ENCODE results near the gene CEP152. TPM values are rescaled to one million over a fixed set of nuclear protein-coding genes. Genes with fewer than 3 reads are reported as not detected.

The CEP152 gene
- total RNA-seq, 1 experiment from 2014 or later: 13.9 TPM

- Histone ChIP-seq H3K4me1 (ENCODE audit: control insufficient read depth, insufficient read depth, low read length) (no peaks in the 10 kb centered on the region), H3K9me3 (ENCODE audit: control insufficient read depth, insufficient read depth, low read depth, low read length) (no peaks in the 10 kb centered on the region), H3K36me3 (ENCODE audit: control insufficient read depth, insufficient read depth, low read length) (peaks cover 10% of the 10 kb centered on the region), H3K4me3 (ENCODE audit: low read depth in 2 of 2, low read length in 2 of 2) (no peak overlapping the region), H3K27me3 (ENCODE audit: control insufficient read depth, insufficient read depth, low read length) (no peaks in the 10 kb centered on the region), H3K27ac (ENCODE audit: low read length) (no peak overlapping the region)
- in situ Hi-C loops (cut with HindIII; ENCODE audit: low pct_unique_long_range_greater_than_20kb, low sequenced_read_pairs) (no loop called here), intact Hi-C loops (cut with micrococcal nuclease; ENCODE audit: unreplicated experiment) (no loop called here)
- no peak for ATAC-seq
- ChIA-PET CTCF (interaction anchor here (0.6 kb wide), 1 partner anchor 604 kb away, joined by 6 read pairs; no protein-coding TSS in a partner anchor), POLR2A (no interaction called here)
- TF ChIP-seq REST (IDR thresholded peaks at IDR 0.05; ENCODE audit: insufficient read depth in 1 of 2, low read depth in 2 of 2, low read length in 1 of 2) (no peak), SIN3A (IDR thresholded peaks at IDR 0.05; ENCODE audit: borderline replicate concordance, insufficient read depth, low read depth, low read length) (no peak), POLR2AphosphoS5 (IDR thresholded peaks at IDR 0.05; ENCODE audit: low read depth, low read length) (no peak), TCF7L2 (IDR thresholded peaks at IDR 0.05; ENCODE audit: low read depth, low read length) (no peak)
- TF ChIP-seq, protein P1, sequence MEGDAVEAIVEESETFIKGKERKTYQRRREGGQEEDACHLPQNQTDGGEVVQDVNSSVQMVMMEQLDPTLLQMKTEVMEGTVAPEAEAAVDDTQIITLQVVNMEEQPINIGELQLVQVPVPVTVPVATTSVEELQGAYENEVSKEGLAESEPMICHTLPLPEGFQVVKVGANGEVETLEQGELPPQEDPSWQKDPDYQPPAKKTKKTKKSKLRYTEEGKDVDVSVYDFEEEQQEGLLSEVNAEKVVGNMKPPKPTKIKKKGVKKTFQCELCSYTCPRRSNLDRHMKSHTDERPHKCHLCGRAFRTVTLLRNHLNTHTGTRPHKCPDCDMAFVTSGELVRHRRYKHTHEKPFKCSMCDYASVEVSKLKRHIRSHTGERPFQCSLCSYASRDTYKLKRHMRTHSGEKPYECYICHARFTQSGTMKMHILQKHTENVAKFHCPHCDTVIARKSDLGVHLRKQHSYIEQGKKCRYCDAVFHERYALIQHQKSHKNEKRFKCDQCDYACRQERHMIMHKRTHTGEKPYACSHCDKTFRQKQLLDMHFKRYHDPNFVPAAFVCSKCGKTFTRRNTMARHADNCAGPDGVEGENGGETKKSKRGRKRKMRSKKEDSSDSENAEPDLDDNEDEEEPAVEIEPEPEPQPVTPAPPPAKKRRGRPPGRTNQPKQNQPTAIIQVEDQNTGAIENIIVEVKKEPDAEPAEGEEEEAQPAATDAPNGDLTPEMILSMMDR (IDR thresholded peaks at IDR 0.05): no peak
- no peak for DNase-seq (ENCODE audit: low read depth, low spot score)
- BruUV-seq (replicated peaks): no TSS peak
These were observed 59.3 kb downstream of the CEP152 start for GRCh38 chr15:48751595-48751994.

DNA sequence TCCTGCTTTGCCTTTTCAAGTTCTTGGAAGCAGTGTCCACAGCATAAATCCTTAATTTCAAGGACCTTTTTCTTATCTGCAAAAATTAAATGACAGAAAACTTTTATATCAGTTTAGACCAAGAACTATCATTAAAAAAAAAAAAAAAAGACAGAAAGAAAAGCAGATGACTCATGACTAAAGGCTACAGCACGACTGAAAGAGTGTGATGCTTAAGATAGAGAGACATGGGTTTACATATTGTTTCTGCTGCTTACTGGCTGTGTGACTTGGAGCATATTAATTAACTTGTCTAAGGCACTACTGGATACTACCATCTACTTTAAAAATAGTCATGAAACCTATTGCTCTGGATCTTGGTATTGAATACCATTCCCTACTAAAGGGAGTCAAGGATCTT, 62.3 kb downstream of the CEP152 start:
- H3K9me3 ChIP-seq (ENCODE audit: control insufficient read depth, insufficient read depth, low read depth, low read length): no peaks in the 10 kb centered on the region
- ATAC-seq (no peak), DNase-seq (ENCODE audit: low read depth, low spot score) (no peak)
- intact Hi-C loops (cut with micrococcal nuclease; ENCODE audit: unreplicated experiment): no loop called here
- H3K4me1 ChIP-seq (ENCODE audit: control insufficient read depth, insufficient read depth, low read length): no peaks in the 10 kb centered on the region
- no peak overlapping the region for H3K4me3 ChIP-seq (ENCODE audit: low read depth in 2 of 2, low read length in 2 of 2)
- BruUV-seq (replicated peaks): no TSS peak
- POLR2A ChIA-PET: no interaction called here
- peaks cover 10% of the 10 kb centered on the region for H3K36me3 ChIP-seq (ENCODE audit: control insufficient read depth, insufficient read depth, low read length)
- H3K27ac ChIP-seq (ENCODE audit: low read length): no peak overlapping the region
- TF ChIP-seq, protein P1 (IDR thresholded peaks at IDR 0.05): no peak
- in situ Hi-C loops (cut with HindIII; ENCODE audit: low pct_unique_long_range_greater_than_20kb, low sequenced_read_pairs): no loop called here
- CTCF ChIA-PET: no interaction called here
- H3K27me3 ChIP-seq (ENCODE audit: control insufficient read depth, insufficient read depth, low read length): no peaks in the 10 kb centered on the region
